ENCODE measurements around the gene C6orf52.

C6orf52 gene

DNA sequence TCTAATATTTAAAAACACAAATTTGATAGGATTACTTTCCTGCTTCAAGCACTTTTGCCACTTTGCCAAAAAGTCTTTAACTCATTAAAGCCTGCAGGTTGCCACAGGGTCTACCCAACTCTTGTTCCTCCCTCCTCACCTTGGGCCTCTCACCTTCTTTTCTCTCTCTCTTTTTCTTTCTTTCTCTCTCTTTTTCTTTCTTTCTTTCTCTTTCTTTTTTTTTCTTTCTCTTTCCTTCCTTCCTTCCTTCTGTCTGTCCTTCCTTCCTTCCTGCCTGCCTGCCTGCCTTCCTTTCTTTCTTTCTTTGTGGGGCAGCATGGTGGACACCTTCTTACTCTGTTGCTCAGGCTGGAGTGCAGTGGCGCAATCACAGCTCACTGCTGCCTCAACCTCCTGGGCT is 50.2 kb downstream of the C6orf52 start:
- no peak for DNase-seq

DNA sequence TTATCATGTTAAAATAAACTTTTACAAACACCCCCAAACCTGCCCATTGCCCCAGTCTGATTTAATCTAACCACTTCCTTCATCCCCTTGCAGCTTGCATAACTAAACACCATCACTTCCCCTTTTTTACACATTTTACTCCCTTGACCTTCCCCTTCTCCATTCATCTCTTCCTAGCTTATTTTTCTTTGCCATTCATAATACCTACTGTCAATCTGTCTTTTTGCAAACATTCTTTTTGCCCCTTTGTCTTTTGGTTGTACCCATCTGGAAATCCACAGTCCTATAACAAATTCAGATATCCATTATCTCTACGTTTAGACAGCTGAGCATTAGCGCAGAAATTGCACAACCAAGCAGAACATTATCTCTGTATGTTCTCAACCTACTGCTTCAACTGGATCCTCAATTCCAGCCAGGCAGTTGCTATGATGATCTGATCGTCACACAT is 51.2 kb downstream of the C6orf52 start:
- no peak for DNase-seq

DNA sequence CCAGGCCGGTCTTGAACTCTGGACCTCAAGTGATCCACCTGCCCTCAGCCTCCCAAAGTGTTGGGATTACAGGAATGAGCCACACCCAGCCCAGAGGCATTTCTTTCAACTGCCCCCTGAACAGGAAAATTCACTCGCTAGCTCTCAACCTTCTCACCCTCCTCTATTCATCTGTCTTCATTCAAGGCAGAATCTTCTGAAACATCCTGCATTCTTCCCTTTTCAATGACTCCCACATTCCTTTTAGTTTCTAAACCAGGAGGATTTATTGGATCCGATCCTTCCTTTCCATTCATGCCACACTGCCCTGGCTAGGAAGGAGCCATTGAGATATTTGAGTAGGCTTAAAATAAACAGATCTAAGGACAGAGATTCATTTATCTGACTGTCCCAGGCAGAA is 52.9 kb downstream of the C6orf52 start:
- DNase-seq, result no peak

DNA sequence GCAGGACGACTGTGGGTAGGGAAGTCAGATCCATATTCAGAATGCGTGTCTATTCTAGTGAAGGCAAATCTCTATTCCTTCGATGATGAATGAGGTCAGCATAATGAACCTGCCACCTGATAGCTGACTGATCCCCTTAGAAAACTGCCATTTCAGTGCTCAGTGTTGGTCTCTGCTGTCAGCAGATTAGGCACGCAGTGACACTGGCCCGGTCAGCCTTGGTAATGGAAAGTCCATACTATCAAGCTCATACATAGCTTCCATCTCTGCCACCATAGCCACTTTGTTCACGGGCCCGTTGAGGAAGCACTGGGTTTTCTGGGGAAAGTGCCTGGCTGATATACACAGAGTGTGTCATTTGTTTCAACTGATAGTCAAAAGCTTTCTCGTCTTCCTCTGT is 54.0 kb downstream of the C6orf52 start:
- no peak for DNase-seq

DNA sequence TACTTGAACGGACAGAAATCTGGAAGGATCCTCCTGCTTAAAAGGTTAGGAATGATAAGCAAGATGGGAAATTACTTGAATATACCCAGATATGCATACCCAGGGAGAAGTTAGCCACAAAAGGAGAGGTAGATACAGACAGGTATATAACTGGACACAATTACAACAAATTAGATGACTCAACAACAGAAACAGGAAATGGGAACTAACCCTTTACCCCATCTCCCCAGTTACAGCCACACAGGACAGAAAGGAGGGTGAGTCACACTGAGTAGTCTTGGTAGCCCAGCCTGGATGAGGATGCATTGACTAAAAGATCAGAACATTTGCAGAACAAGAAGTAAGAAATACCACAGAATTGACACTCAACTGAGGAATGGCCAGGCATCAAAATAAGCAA is 61.2 kb downstream of the C6orf52 start:
- DNase-seq, result no peak

DNA sequence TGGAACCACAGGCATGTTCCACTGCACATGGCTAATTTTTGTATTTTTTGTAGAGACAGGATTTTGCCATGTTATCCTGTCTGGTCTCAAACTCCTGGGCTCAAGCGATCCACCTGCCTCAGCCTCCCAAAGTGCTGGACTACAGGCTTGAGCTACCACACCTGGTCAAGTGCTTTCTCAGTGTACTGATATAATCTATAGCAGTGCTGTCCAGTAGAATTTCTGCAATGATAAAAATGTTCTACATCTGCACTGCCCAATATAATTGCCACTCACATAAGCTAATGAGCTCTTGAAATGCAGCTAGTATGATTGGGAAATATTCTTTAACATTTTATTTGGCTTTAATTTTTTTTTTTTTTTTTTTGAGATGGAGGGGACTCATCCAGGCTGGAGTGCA is 64.2 kb downstream of the C6orf52 start:
- DNase-seq, result no peak

DNA sequence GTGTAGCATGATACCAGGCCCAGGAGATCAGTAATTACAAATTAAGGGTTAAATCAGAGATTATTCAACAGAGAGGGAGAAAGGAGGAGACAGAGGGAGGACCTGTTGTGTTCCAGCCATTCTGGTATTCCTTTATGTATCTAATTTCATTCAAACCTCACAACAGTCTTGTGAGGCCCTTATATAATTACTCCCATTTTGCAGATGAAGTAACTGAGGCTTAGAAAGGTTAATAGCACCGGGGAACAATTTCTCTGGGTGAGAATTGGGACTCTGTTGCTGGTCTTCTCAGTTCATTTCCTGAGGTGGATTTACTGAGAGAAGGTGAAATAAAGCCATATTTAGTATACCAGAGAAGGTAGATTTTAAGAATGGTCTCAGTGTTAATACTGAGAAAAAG is 66.6 kb downstream of the C6orf52 start:
- no peak for DNase-seq

DNA sequence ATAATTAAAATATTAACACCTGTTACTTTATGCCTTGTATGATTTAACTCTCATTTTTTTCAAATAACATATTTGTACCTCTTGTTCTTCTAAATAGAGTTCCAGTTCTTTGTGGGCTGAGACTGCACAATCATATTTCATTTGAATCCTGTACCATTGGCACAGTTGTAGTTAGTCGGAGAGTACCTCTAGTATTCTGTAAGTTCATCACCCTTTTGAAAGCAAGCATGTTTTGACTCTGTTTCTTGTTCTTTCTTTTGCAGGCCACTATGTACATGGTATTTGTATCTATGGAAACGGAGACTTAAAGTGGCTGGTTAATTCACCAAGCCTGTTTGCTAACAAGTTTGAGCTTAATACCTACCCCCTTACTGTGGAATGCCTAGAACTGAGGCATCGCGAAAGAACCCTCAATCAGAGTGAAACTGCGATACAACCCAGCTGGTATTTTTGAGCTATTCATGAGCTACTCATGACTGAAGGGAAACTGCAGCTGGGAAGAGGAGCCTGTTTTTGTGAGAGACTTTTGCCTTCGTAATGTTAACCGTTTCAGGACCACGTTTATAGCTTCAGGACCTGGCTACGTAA is 68.2 kb downstream of the C6orf52 start:
- DNase-seq, result no peak

DNA sequence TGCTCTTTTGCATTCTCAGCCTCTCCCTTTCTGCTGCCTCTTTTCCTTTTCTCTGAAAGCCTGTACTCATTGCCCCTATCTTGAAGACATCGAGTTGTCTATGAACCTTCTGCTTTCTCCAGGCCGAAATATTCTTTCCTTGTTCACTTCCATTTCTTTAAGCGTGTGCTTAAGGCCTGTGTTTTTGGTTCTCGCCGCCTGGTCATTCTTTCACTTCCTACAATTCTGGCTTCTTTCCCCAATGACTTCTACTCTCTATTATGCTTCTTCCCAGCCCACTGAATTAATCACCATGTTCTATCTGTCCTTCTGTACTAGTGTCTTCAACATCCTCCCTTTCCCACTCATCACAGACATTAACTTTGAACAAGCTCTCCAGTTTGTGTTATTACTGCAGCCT is 69.6 kb downstream of the C6orf52 start:
- no peak for DNase-seq

DNA sequence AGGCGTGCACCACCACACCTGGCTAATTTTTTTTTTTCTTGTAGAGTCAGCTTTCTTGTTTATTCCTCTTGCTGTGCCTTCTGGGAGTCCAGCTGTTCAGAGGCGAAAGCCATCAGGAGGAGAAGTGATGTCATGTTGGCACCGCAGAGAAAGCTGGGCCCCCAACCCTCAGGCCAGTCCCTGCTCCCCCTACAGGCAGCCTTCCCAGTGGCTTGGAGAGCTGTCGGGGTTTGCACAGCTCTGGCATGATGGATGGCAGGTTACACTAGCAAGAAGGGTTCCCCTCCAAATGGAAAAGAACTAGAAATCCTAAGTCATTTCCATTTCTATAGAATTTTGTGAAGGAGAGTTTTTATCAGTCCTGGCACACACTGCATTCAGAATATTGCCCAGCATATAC is 72.6 kb downstream of the C6orf52 start:
- peak; percentile 12 for DNase-seq

Measured in NCI-H82 (cell line).